K562 (cell line): Measurements from ENCODE around the gene UVRAG. TPM values are rescaled to one million over a fixed set of nuclear protein-coding genes. Genes with fewer than 3 reads are reported as not detected.
A peak's percentile ranks its signal among the peaks of the same experiment; 100 is the strongest.

ENCODE experiments used
- CBFA2T3 ChIP-seq: fragments of 450-650 bp; IDR thresholded peaks from 2 replicates; pipeline ENCODE4 v1.6.1; 2017
- CHD2 ChIP-seq: IDR thresholded peaks from 2 replicates; pipeline ENCODE4 v1.6.1; 2011; ENCODE audit warnings: low read depth, low read length
- DIDO1 ChIP-seq: fragments of 450-650 bp; IDR thresholded peaks from 2 replicates; pipeline ENCODE4 v1.6.1; 2016; ENCODE audit warnings: low read depth, missing biosample characterization, missing genetic modification characterization
- E2F6 ChIP-seq, 2 experiments: IDR thresholded peaks; 2 replicates each; pipeline ENCODE4 v1.6.1; 2011; ENCODE audit warnings: borderline replicate concordance in 1 of 2, control low read depth in 1 of 2, low read depth in 1 of 2, low read length in 1 of 2, mild to moderate bottlenecking in 1 of 2, mixed read lengths in 1 of 2, moderate library complexity in 1 of 2; ENCODE audit not compliant: insufficient read depth in 1 of 2, insufficient read length in 1 of 2, poor library complexity in 1 of 2, severe bottlenecking in 1 of 2; ENCODE audit errors: extremely low read depth in 1 of 2
- GABPA ChIP-seq: fragments of 200-800 bp; sonication (Bioruptor generic); conservative IDR thresholded peaks from 2 replicates; pipeline ENCODE4 v1.6.1; 2016; ENCODE audit warnings: low read depth, missing genetic modification characterization, missing compliant biosample characterization
- GMEB1 ChIP-seq: fragments of 250-450 bp; sonication (Bioruptor Pico); IDR thresholded peaks from 2 replicates; pipeline ENCODE4 v1.4.0; 2020; ENCODE audit warnings: mild to moderate bottlenecking
- HMGN3 ChIP-seq: IDR thresholded peaks from 2 replicates; pipeline ENCODE4 v1.6.1; 2011; ENCODE audit warnings: borderline replicate concordance, low read depth, mild to moderate bottlenecking, mixed read lengths, low read length; ENCODE audit not compliant: insufficient read length; ENCODE audit errors: extremely low read depth
- MBD2 ChIP-seq: sonication (generic); IDR thresholded peaks from 2 replicates; pipeline ENCODE4 v1.6.1; 2016; ENCODE audit warnings: low read depth, borderline replicate concordance
- MXI1 ChIP-seq: IDR thresholded peaks from 2 replicates; pipeline ENCODE4 v1.6.1; 2011; ENCODE audit warnings: low read depth, mild to moderate bottlenecking, improper control_type of control experiment, low read length
- PHTF2 ChIP-seq: fragments of 250-450 bp; sonication (Bioruptor Pico); IDR thresholded peaks from 2 replicates; pipeline ENCODE4 v1.5.0; 2021; ENCODE audit warnings: mild to moderate bottlenecking
- POLR2AphosphoS5 ChIP-seq: IDR thresholded peaks from 2 replicates; pipeline ENCODE4 v1.6.1; 2011; ENCODE audit warnings: mild to moderate bottlenecking, low read depth, low read length, moderate library complexity; ENCODE audit not compliant: control insufficient read depth, insufficient read depth
- POLR2B ChIP-seq: fragments of 450-650 bp; IDR thresholded peaks from 2 replicates; pipeline ENCODE4 v1.6.1; 2018; ENCODE audit warnings: low read depth; ENCODE audit not compliant: partially characterized antibody
- SIX5 ChIP-seq, 2 experiments: IDR thresholded peaks; 2 replicates each; pipeline ENCODE4 v1.6.1; 2011; ENCODE audit warnings: low read length in 2 of 2, borderline replicate concordance in 1 of 2, low read depth in 1 of 2, mild to moderate bottlenecking in 1 of 2, moderate library complexity in 1 of 2; ENCODE audit not compliant: insufficient read depth in 1 of 2
- SMAD2 ChIP-seq: fragments of 150-350 bp; IDR thresholded peaks from 2 replicates; pipeline ENCODE4 v1.6.1; 2014; ENCODE audit warnings: low read depth, mild to moderate bottlenecking, low read length
- TAF9B ChIP-seq: fragments of 450-650 bp; IDR thresholded peaks from 2 replicates; pipeline ENCODE4 v1.6.1; 2018; ENCODE audit warnings: mild to moderate bottlenecking; ENCODE audit not compliant: partially characterized antibody
- TOE1 ChIP-seq, 2 experiments: fragments of 450-650 bp in 1 of 2; sonication (generic) in 1 of 2; formaldehyde crosslinking in 1 of 2; IDR thresholded peaks; 2 replicates each; pipeline versions ENCODE4 v1.7.1 to v1.8.0; 2016 to 2022; ENCODE audit warnings: borderline replicate concordance in 2 of 2, mild to moderate bottlenecking in 2 of 2, antibody characterized with exemption in 1 of 2, inconsistent platforms in 1 of 2, low read depth in 1 of 2, missing genetic modification reagents in 1 of 2, moderate library complexity in 1 of 2
- ZNF778 ChIP-seq: fragments of 450-650 bp; formaldehyde crosslinking; IDR thresholded peaks from 2 replicates; pipeline ENCODE4 v1.4.0; 2020; ENCODE audit warnings: mild to moderate bottlenecking, moderate library complexity
- polyA plus RNA-seq, 8 experiments: library from polyadenylated mRNA; depleted of rRNA in 4 of 8; stranded (reverse) in 5 of 8; unstranded in 3 of 8; fragments of >200 nt; fragmentation: Nextera tagmentation in 2 of 8; fragmentation: Illumina TruSeq in 1 of 8; extraction: Ambion mirVana in 2 of 8; extraction: Trizol in 1 of 8; gene quantifications; 2 replicates each; pipeline versions ENCODE4 v1.2.1 to v1.2.3, GENCODE V29; 2011 to 2014; ENCODE audit warnings: inconsistent platforms in 1 of 8, missing spikeins in 1 of 8
- total RNA-seq, 7 experiments: library from RNA; depleted of rRNA in 6 of 7; stranded (reverse); fragments of >200 nt in 6 of 7; fragmentation: Illumina TruSeq in 2 of 7; extraction: Trizol in 2 of 7; gene quantifications; 2 replicates each; pipeline versions ENCODE4 v1.2.1 to v1.2.3, GENCODE V29; 2011 to 2021; ENCODE audit warnings: low replicate concordance in 1 of 7
- TF ChIP-seq, protein P1 (sequence below), 2 experiments: IDR thresholded peaks; 2 replicates each; pipeline ENCODE4 v1.6.1; 2012; ENCODE audit warnings: improper control_type of control experiment in 2 of 2, low read depth in 2 of 2, low read length in 2 of 2, borderline replicate concordance in 1 of 2

Gene UVRAG
- total and polyA plus RNA-seq, 9 of the 15 experiments (the other 6 are each of a cell fraction or from before 2014, with no cell fraction given), result 3.1 to 17.8 (median 12.4) TPM

DNA sequence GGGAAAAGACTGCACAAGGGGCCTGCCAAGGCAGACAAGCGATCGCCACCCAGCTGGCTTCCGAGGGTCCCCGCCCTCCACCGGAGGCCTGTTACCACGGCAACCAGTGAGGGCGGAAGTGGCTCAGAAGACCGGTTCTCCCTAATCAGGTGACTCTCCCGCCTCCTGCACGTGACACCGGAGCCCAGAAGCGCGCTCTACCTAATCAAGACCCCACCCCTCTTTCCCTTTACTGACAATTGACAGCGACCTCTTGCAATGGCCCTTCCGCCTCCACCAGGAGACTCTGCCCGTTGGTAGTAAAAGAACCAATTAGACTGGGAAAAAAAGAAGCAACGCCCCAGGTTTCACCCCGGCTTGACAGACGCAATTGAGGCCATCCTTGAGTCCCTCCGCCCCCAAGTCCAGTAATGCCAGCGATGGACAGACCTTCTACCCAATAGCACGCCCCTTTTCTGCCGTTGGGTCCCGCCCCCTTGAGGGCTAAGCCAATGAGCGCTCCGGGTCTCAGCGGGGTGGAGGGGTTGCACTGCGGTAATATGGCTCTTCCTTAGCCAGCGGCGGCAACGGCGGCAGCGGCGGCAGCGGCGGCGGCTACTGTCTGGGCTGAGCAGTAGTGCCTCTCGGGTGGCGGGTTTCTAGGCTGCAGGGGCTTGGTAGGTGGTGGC is at the start of gene UVRAG (continued):
- TF ChIP-seq TAF9B (peak; percentile 68), CBFA2T3 (no peak), TOE1 (IDR thresholded peaks at IDR 0.05; ENCODE audit: borderline replicate concordance) (peak; percentile 97), TOE1 (CRISPR knock-in tag; IDR thresholded peaks at IDR 0.05; ENCODE audit: borderline replicate concordance, low read depth) (no peak), SMAD2 (no peak), POLR2AphosphoS5 (peak; percentile 55; the same call in 1 of the 2 replicates), SIX5 (IDR thresholded peaks at IDR 0.05; ENCODE audit: borderline replicate concordance in 1 of 2, insufficient read depth in 1 of 2, low read depth in 1 of 2, low read length in 2 of 2) (peak; percentile 33 to 56; a peak in 2 of 4 replicates), MXI1 (peak; percentile 83), E2F6 (IDR thresholded peaks at IDR 0.05; ENCODE audit: borderline replicate concordance in 1 of 2, extremely low read depth in 1 of 2, insufficient read depth in 1 of 2, insufficient read length in 1 of 2, low read depth in 1 of 2, low read length in 1 of 2, poor library complexity in 1 of 2, severe bottlenecking in 1 of 2) (peak; percentile 9 to 65), GABPA (peak; percentile 92), GMEB1 (peak; percentile 42; the same call in 1 of the 2 replicates), MBD2 (peak; percentile 95), DIDO1 (peak; percentile 86), PHTF2 (CRISPR knock-in tag) (no peak), POLR2B (peak; percentile 63), CHD2 (peak; percentile 89), ZNF778 (CRISPR knock-in tag) (no peak), HMGN3 (peak; percentile 12)
- TF ChIP-seq, protein P1, sequence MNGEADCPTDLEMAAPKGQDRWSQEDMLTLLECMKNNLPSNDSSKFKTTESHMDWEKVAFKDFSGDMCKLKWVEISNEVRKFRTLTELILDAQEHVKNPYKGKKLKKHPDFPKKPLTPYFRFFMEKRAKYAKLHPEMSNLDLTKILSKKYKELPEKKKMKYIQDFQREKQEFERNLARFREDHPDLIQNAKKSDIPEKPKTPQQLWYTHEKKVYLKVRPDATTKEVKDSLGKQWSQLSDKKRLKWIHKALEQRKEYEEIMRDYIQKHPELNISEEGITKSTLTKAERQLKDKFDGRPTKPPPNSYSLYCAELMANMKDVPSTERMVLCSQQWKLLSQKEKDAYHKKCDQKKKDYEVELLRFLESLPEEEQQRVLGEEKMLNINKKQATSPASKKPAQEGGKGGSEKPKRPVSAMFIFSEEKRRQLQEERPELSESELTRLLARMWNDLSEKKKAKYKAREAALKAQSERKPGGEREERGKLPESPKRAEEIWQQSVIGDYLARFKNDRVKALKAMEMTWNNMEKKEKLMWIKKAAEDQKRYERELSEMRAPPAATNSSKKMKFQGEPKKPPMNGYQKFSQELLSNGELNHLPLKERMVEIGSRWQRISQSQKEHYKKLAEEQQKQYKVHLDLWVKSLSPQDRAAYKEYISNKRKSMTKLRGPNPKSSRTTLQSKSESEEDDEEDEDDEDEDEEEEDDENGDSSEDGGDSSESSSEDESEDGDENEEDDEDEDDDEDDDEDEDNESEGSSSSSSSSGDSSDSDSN (IDR thresholded peaks at IDR 0.05; ENCODE audit: borderline replicate concordance in 1 of 2, low read depth in 2 of 2, low read length in 2 of 2), result 0 out of 4 replicates have a peak, but pooled peaks of 1 of the 2 experiments have one; percentile 14
